Liver (tissue), 9 donors: Measurements from ENCODE around the gene SLC18A3. TPM values are rescaled to one million over a fixed set of nuclear protein-coding genes. Genes with fewer than 3 reads are reported as not detected.

Experiments
- DNase-seq: peaks from one replicate; pipeline ENCODE4 v3.0.0-alpha.2; 2017; ENCODE audit warnings: low spot score
- H3K27ac ChIP-seq, 2 donors: one replicate each; pipeline ENCODE4 v1.7.0; 2013; ENCODE audit warnings: inconsistent platforms in 2 of 2, low read length in 2 of 2, control low read depth in 1 of 2, low read depth in 1 of 2, mild to moderate bottlenecking in 1 of 2
- H3K27me3 ChIP-seq, 4 donors: one replicate each; pipeline versions ENCODE4 v1.6.1 to v1.7.0; 2013; ENCODE audit warnings: low read length in 3 of 4, inconsistent platforms in 1 of 4, mild to moderate bottlenecking in 1 of 4, moderate library complexity in 1 of 4; ENCODE audit not compliant: control insufficient read depth in 4 of 4, insufficient read depth in 4 of 4
- H3K36me3 ChIP-seq, 4 donors: one replicate each; pipeline versions ENCODE4 v1.6.1 to v1.7.0; 2013; ENCODE audit warnings: low read length in 3 of 4, mild to moderate bottlenecking in 3 of 4, low read depth in 1 of 4, moderate library complexity in 1 of 4; ENCODE audit not compliant: control insufficient read depth in 4 of 4, insufficient read depth in 3 of 4
- H3K4me1 ChIP-seq, 4 donors: one replicate each; pipeline versions ENCODE4 v1.6.1 to v1.7.0; 2013; ENCODE audit warnings: low read length in 3 of 4, mild to moderate bottlenecking in 3 of 4, moderate library complexity in 1 of 4; ENCODE audit not compliant: control insufficient read depth in 4 of 4, insufficient read depth in 4 of 4
- H3K4me3 ChIP-seq, 3 donors: one replicate each; pipeline versions ENCODE4 v1.6.1 to v1.7.0; 2013; ENCODE audit warnings: low read length in 3 of 3, control low read depth in 1 of 3, low read depth in 1 of 3, mild to moderate bottlenecking in 1 of 3
- H3K9ac ChIP-seq, 2 donors: one replicate each; pipeline ENCODE4 v1.7.0; 2013; ENCODE audit warnings: low read length in 2 of 2, mild to moderate bottlenecking in 2 of 2, moderate library complexity in 2 of 2, control low read depth in 1 of 2, low read depth in 1 of 2
- H3K9me3 ChIP-seq, 4 donors: one replicate each; pipeline versions ENCODE4 v1.6.1 to v1.7.0; 2013; ENCODE audit warnings: low read length in 3 of 4; ENCODE audit not compliant: control insufficient read depth in 4 of 4
- ATF3 ChIP-seq: IDR thresholded peaks from 2 replicates; pipeline ENCODE4 v1.6.1; 2016; ENCODE audit warnings: antibody characterized with exemption
- CTCF ChIP-seq: fragments of 150-350 bp; IDR thresholded peaks from 2 replicates; pipeline ENCODE4 v1.5.1; 2017; ENCODE audit warnings: improper control_type of control experiment, low read depth, low read length; ENCODE audit not compliant: missing input control
- EGR1 ChIP-seq, 2 donors: IDR thresholded peaks; 2 replicates each; pipeline ENCODE4 v1.6.1; 2016 to 2018; ENCODE audit warnings: antibody characterized with exemption in 2 of 2, low read depth in 2 of 2
- FOXA1 ChIP-seq: IDR thresholded peaks from 2 replicates; pipeline ENCODE4 v1.6.1; 2016; ENCODE audit warnings: antibody characterized with exemption
- GABPA ChIP-seq, 2 donors: IDR thresholded peaks in 1 of 2; conservative IDR thresholded peaks in 1 of 2; 2 replicates each; pipeline ENCODE4 v1.6.1; 2016; ENCODE audit warnings: antibody characterized with exemption in 2 of 2, mild to moderate bottlenecking in 1 of 2, moderate library complexity in 1 of 2
- HNF4A ChIP-seq, 2 donors: conservative IDR thresholded peaks; 2 replicates each; pipeline ENCODE4 v1.6.1; 2016; ENCODE audit warnings: antibody characterized with exemption in 2 of 2, mild to moderate bottlenecking in 2 of 2
- HNF4G ChIP-seq: IDR thresholded peaks from 2 replicates; pipeline ENCODE4 v1.6.1; 2016; ENCODE audit warnings: antibody characterized with exemption
- JUND ChIP-seq, 2 donors: IDR thresholded peaks; 2 replicates each; pipeline ENCODE4 v1.6.1; 2016; ENCODE audit warnings: antibody characterized with exemption in 2 of 2
- MAX ChIP-seq: IDR thresholded peaks from 2 replicates; pipeline ENCODE4 v1.6.1; 2016; ENCODE audit warnings: antibody characterized with exemption
- RAD21 ChIP-seq, 2 donors: IDR thresholded peaks; 2 replicates each; pipeline ENCODE4 v1.6.1; 2016; ENCODE audit warnings: antibody characterized with exemption in 2 of 2, mild to moderate bottlenecking in 2 of 2
- REST ChIP-seq: IDR thresholded peaks from 2 replicates; pipeline ENCODE4 v1.6.1; 2016; ENCODE audit warnings: antibody characterized with exemption, mild to moderate bottlenecking
- SP1 ChIP-seq: IDR thresholded peaks from 2 replicates; pipeline ENCODE4 v1.6.1; 2018; ENCODE audit warnings: antibody characterized with exemption, mild to moderate bottlenecking
- TAF1 ChIP-seq: conservative IDR thresholded peaks from 2 replicates; pipeline ENCODE4 v1.6.1; 2016; ENCODE audit warnings: antibody characterized with exemption, mild to moderate bottlenecking
- YY1 ChIP-seq: IDR thresholded peaks from 2 replicates; pipeline ENCODE4 v1.6.1; 2016; ENCODE audit warnings: antibody characterized with exemption, mild to moderate bottlenecking
- ZBTB33 ChIP-seq: IDR thresholded peaks from 2 replicates; pipeline ENCODE4 v1.6.1; 2016; ENCODE audit warnings: antibody characterized with exemption
- WGBS: extraction: QIAGEN DNeasy Blood & Tissue Kit; methylation state at CpG from one replicate; pipeline ENCODE4 v1.1.7; 2013; 5-methylcytosine and 5-hydroxymethylcytosine counted together
- polyA plus RNA-seq, 2 donors: library from polyadenylated mRNA; stranded (reverse) in 1 of 2; unstranded in 1 of 2; fragments of 200-250 nt in 1 of 2; fragments of >200 nt in 1 of 2; fragmentation: Nextera tagmentation in 1 of 2; extraction: Ambion mirVana in 1 of 2; gene quantifications; one replicate each; pipeline versions ENCODE4 v1.2.1 to v1.2.3, GENCODE V29; 2013 to 2015
- total RNA-seq, 2 donors: library from RNA; depleted of rRNA; stranded (reverse); fragments of >200 nt; gene quantifications; one replicate each; pipeline ENCODE4 v1.2.3, GENCODE V29; 2014
- donor health status: healthy.
- donor health status: healthy.
- donor health status: healthy.
- donor health status: healthy.
- donor health status: healthy.

The SLC18A3 gene
- total and polyA plus RNA-seq, 4 donors = not detected

GRCh38 chr10:49622426-49623425, 12.6 kb downstream of the SLC18A3 start:
- H3K4me3 ChIP-seq = no peak overlapping the region
- H3K27me3 ChIP-seq = peaks cover 0 to 3% (median 2%) of the 10 kb centered on the region in 4 donors
- H3K4me1 ChIP-seq = no peaks in the 10 kb centered on the region
- H3K9me3 ChIP-seq = no peaks in the 10 kb centered on the region
- DNase-seq = no peak
- H3K36me3 ChIP-seq = no peaks in the 10 kb centered on the region
- H3K9ac ChIP-seq = no peak overlapping the region
- TF ChIP-seq SP1 = no peak
- TF ChIP-seq TAF1 = no peak
- TF ChIP-seq REST = no peak
- no peak for TF ChIP-seq HNF4A (conservative IDR thresholded peaks at IDR 0.05)
- TF ChIP-seq MAX = no peak
- TF ChIP-seq GABPA (IDR thresholded peaks at IDR 0.05 in 1 of 2, conservative IDR thresholded peaks at IDR 0.05 in 1 of 2) = no peak
- TF ChIP-seq FOXA1 = no peak
- no peak for TF ChIP-seq ATF3
- TF ChIP-seq RAD21 (IDR thresholded peaks at IDR 0.05) = no peak
- TF ChIP-seq EGR1 (IDR thresholded peaks at IDR 0.05; ENCODE audit: low read depth in 2 of 2) = no peak
- TF ChIP-seq ZBTB33 = no peak
- TF ChIP-seq YY1 = no peak
- TF ChIP-seq HNF4G = no peak
- no peak for TF ChIP-seq JUND (IDR thresholded peaks at IDR 0.05)
- TF ChIP-seq CTCF = no peak
- no peak overlapping the region for H3K27ac ChIP-seq
- WGBS = 79% methylated on average over 11 of the region's 11 CpGs
